ENCODE measurements around the gene MEX3D. TPM values are rescaled to one million over a fixed set of nuclear protein-coding genes. Genes with fewer than 3 reads are reported as not detected.

Gene MEX3D
- total RNA-seq, 2 experiments from 2014 or later = 11.9 to 13.6 TPM

DNA sequence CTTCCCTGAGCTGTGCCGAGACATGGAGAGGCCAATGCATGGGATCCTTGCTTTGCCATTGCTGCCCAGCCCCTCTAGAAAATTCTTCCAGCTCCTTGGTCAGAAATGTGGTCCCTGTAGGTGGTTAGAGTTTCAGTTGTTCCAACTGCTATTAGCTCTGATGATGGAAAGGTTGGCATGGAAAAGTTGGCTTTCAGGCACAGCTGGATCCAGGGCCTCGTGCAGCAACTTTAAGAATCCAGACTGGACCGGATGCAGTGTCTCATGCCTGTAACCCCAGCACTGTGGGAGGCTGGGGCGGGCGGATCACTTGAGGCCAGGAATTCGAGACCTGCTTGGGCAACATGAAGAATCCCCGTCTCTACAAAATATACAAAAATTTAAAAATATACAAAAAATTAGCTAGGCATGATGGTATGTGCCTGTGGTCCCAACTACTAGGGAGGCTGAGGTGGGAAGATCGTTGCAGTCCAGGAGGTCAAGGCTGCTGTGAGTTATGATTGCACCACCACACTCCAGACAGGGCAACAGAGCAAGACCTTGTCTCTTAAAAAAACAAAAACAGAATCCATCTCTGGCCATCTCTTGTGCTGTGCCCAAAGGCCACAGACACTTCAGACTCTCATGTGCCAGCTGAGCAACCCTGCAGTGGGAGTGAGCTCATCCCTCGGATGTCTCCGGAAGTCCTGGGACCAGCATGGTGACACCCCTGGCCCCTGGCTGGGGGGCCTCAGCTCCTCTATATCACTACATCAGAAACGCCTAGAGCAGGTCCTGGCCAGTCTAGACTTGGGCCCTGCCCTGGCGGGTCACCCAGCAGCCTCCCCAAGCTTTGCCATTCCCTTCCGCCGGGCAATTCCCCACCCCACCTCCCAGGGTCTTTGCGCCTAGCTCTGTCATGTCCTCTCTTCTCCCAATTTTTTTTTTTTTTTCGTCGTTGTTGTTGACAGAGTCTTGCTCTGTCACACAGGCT is 16.8 kb downstream of the MEX3D start:
- ChIA-PET CTCF (ENCODE audit: unreplicated experiment) (no interaction called here), POLR2A (interaction anchor here (0.9 kb wide), 1 partner anchor 24 kb away, joined by 3 read pairs; no protein-coding TSS in a partner anchor)
- DNase-seq (ENCODE audit: low spot score) = no peak
- Histone ChIP-seq H3K9me2 (ENCODE audit: insufficient read depth, low read length) (no peaks in the 10 kb centered on the region), H3K36me3 (ENCODE audit: insufficient read depth, low read length) (no peaks in the 10 kb centered on the region), H3K4me2 (ENCODE audit: low read length) (no peak overlapping the region), H3K79me2 (ENCODE audit: insufficient read depth, low read depth, low read length) (no peaks in the 10 kb centered on the region), H3K4me3 (ENCODE audit: low read depth, low read length, poor library complexity, severe bottlenecking) (no peak overlapping the region), H3K4me1 (ENCODE audit: insufficient read depth, low read length, poor library complexity, severe bottlenecking) (no peaks in the 10 kb centered on the region), H3K9me3 (ENCODE audit: low read length) (no peaks in the 10 kb centered on the region), H2AFZ (ENCODE audit: low read length) (no peak overlapping the region), H3K27ac (ENCODE audit: low read depth, low read length, poor library complexity, severe bottlenecking) (no peak overlapping the region), H4K20me1 (ENCODE audit: insufficient read depth, low read length) (no peaks in the 10 kb centered on the region)
- BruUV-seq (replicated peaks) = no TSS peak
- intact Hi-C loops (cut with micrococcal nuclease; ENCODE audit: unreplicated experiment) = no loop called here
- TF ChIP-seq, protein P1, sequence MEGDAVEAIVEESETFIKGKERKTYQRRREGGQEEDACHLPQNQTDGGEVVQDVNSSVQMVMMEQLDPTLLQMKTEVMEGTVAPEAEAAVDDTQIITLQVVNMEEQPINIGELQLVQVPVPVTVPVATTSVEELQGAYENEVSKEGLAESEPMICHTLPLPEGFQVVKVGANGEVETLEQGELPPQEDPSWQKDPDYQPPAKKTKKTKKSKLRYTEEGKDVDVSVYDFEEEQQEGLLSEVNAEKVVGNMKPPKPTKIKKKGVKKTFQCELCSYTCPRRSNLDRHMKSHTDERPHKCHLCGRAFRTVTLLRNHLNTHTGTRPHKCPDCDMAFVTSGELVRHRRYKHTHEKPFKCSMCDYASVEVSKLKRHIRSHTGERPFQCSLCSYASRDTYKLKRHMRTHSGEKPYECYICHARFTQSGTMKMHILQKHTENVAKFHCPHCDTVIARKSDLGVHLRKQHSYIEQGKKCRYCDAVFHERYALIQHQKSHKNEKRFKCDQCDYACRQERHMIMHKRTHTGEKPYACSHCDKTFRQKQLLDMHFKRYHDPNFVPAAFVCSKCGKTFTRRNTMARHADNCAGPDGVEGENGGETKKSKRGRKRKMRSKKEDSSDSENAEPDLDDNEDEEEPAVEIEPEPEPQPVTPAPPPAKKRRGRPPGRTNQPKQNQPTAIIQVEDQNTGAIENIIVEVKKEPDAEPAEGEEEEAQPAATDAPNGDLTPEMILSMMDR (conservative IDR thresholded peaks at IDR 0.05; ENCODE audit: low read length) = no peak
- TF ChIP-seq EZH2phosphoT487 (IDR thresholded peaks at IDR 0.05; ENCODE audit: borderline replicate concordance, low read depth, low read length) = no peak

DNA sequence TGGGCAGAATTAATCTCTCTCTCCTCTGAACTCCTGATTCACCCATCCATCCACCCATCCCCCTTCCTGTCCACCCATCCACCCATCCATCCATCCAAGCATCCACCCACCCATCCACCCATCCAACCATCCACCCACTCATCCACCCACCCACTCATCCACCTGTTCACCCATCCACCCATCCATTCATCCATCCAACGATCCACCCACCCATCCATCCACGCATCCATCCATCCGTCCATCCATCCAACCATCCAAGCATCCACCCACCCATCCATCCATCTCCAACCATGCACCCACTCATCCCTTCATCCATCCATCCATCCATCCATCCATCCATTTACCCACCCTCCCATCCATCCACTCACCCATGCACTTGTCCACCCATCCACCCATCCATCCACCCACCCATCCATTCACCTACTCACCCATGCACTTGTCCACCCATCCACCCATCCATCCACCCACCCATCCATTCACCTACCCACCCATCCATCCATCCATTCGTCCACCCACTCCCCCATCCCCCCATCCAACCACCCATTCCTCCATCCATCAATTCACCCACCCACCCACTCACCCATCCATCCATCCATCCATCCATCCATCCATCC is 18.7 kb downstream of the MEX3D start:
- Histone ChIP-seq H3K36me3 (ENCODE audit: insufficient read depth, low read length) (no peaks in the 10 kb centered on the region), H3K9me3 (ENCODE audit: low read length) (no peaks in the 10 kb centered on the region), H3K9me2 (ENCODE audit: insufficient read depth, low read length) (no peaks in the 10 kb centered on the region), H3K4me2 (ENCODE audit: low read length) (no peak overlapping the region), H2AFZ (ENCODE audit: low read length) (no peak overlapping the region), H3K79me2 (ENCODE audit: insufficient read depth, low read depth, low read length) (no peaks in the 10 kb centered on the region), H3K27ac (ENCODE audit: low read depth, low read length, poor library complexity, severe bottlenecking) (no peak overlapping the region), H4K20me1 (ENCODE audit: insufficient read depth, low read length) (no peaks in the 10 kb centered on the region), H3K4me3 (ENCODE audit: low read depth, low read length, poor library complexity, severe bottlenecking) (no peak overlapping the region), H3K4me1 (ENCODE audit: insufficient read depth, low read length, poor library complexity, severe bottlenecking) (no peaks in the 10 kb centered on the region)
- TF ChIP-seq, protein P1 (conservative IDR thresholded peaks at IDR 0.05; ENCODE audit: low read length) = no peak
- TF ChIP-seq EZH2phosphoT487 (IDR thresholded peaks at IDR 0.05; ENCODE audit: borderline replicate concordance, low read depth, low read length) = no peak
- DNase-seq (ENCODE audit: low spot score) = no peak
- intact Hi-C loops (cut with micrococcal nuclease; ENCODE audit: unreplicated experiment) = loop anchor here (5.0 kb wide), 1 partner anchor 123 kb away; no protein-coding TSS in a partner anchor
- BruUV-seq (replicated peaks) = no TSS peak
- ChIA-PET POLR2A (no interaction called here), CTCF (ENCODE audit: unreplicated experiment) (no interaction called here)

Data from OCI-LY7 (cell line).